OCI-LY1 (cell line): Measurements from ENCODE around the gene IL1RAPL1.

Experiments
- CTCF ChIP-seq: fragments of 200-600 bp; sonication (generic), shearing (Covaris generic); IDR thresholded peaks from 2 replicates; pipeline ENCODE4 v1.5.1; 2017; ENCODE audit warnings: mild to moderate bottlenecking, antibody characterized with exemption, low read length, moderate library complexity, mixed read lengths
- EZH2 ChIP-seq: fragments of 200-600 bp; sonication (generic), shearing (Covaris generic); IDR thresholded peaks from 2 replicates; pipeline ENCODE4 v1.8.0; 2017; ENCODE audit warnings: borderline replicate concordance, mixed run types, mild to moderate bottlenecking, antibody characterized with exemption, low read length, moderate library complexity, mixed read lengths

- TF ChIP-seq CTCF: no peak
- no peak for TF ChIP-seq EZH2
Observed at GRCh38 chrX:29617725-29618124, 1030.5 kb downstream of the IL1RAPL1 start.
